SU-DHL-6 (cell line): ENCODE data around the gene RIPOR2.

Source experiments
- EZH2phosphoT487 ChIP-seq: fragments of 200-600 bp; sonication (generic), shearing (Covaris generic); conservative IDR thresholded peaks from 2 replicates; pipeline ENCODE4 v1.6.1; 2018; ENCODE audit warnings: mild to moderate bottlenecking, antibody characterized with exemption, low read length, moderate library complexity, mixed read lengths
- TF ChIP-seq, protein P1 (sequence below): fragments of 200-600 bp; sonication (generic); IDR thresholded peaks from one replicate; pipeline ENCODE4 v1.5.1; 2017; ENCODE audit warnings: antibody characterized with exemption, mild to moderate bottlenecking, low read length, moderate library complexity; ENCODE audit not compliant: insufficient read depth, poor library complexity, severe bottlenecking

- TF ChIP-seq, protein P1, sequence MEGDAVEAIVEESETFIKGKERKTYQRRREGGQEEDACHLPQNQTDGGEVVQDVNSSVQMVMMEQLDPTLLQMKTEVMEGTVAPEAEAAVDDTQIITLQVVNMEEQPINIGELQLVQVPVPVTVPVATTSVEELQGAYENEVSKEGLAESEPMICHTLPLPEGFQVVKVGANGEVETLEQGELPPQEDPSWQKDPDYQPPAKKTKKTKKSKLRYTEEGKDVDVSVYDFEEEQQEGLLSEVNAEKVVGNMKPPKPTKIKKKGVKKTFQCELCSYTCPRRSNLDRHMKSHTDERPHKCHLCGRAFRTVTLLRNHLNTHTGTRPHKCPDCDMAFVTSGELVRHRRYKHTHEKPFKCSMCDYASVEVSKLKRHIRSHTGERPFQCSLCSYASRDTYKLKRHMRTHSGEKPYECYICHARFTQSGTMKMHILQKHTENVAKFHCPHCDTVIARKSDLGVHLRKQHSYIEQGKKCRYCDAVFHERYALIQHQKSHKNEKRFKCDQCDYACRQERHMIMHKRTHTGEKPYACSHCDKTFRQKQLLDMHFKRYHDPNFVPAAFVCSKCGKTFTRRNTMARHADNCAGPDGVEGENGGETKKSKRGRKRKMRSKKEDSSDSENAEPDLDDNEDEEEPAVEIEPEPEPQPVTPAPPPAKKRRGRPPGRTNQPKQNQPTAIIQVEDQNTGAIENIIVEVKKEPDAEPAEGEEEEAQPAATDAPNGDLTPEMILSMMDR, result no peak
- TF ChIP-seq EZH2phosphoT487, result no peak
Observed at GRCh38 chr6:24916496-24916895, 19.3 kb downstream of the RIPOR2 start.
